NCI-H2029 treated with DMSO at 0.1 percent for 48 hours (cell line): ENCODE data around the gene SP140.
"Not testable (repeated sequence)": the region's sequence is repeated elsewhere in the genome, so short reads cannot be mapped to it uniquely, and the experiment has no call there.

Experiments used
- DNase-seq: peaks from one replicate; lab custom pipeline; 2025; lab: John Stamatoyannopoulos, UW

Gene SP140

GRCh38 chr2:230225486-230225885, at the start of gene SP140:
Gene SP140 (plus strand): TSS chr2:230225736. CDS start chr2:230225845, 109 bp downstream.
- no peak for DNase-seq

- DNase-seq: no peak
These were observed 48.5 kb upstream of the SP140 start for GRCh38 chr2:230176996-230177395.

GRCh38 chr2:230178546-230179485, 46.7 kb upstream of the SP140 start:
- no peak for DNase-seq

GRCh38 chr2:230179907-230180306, 45.6 kb upstream of the SP140 start:
- no peak for DNase-seq

- DNase-seq: no peak
These were observed 44.3 kb upstream of the SP140 start for GRCh38 chr2:230181195-230181594.

- DNase-seq: peak; percentile 48
These were observed 40.6 kb upstream of the SP140 start for GRCh38 chr2:230184727-230185578.

GRCh38 chr2:230202430-230203109, 23.0 kb upstream of the SP140 start:
- no peak for DNase-seq

GRCh38 chr2:230203110-230203676, 22.3 kb upstream of the SP140 start:
- DNase-seq: no peak

- DNase-seq: no peak
These were observed 20.5 kb upstream of the SP140 start for GRCh38 chr2:230205034-230205433.

- DNase-seq: no peak
These were observed 19.8 kb upstream of the SP140 start for GRCh38 chr2:230205721-230206120.

GRCh38 chr2:230208576-230208975, 17.0 kb upstream of the SP140 start:
- no peak for DNase-seq

- no peak for DNase-seq
These were observed 16.0 kb upstream of the SP140 start for GRCh38 chr2:230209422-230210051.

GRCh38 chr2:230216489-230216888, 9.0 kb upstream of the SP140 start:
- DNase-seq: no peak

GRCh38 chr2:230217424-230217823, 8.1 kb upstream of the SP140 start:
- no peak for DNase-seq

GRCh38 chr2:230218421-230218820, 7.1 kb upstream of the SP140 start:
- no peak for DNase-seq

- DNase-seq: peak; percentile 45
These were observed 5.9 kb upstream of the SP140 start, which contains the start of gene SP110 for GRCh38 chr2:230219419-230220331. Gene SP110 (minus strand): TSS chr2:230219984. CDS start chr2:230216927, 3,057 bp downstream.

- no peak for DNase-seq
These were observed 5.1 kb upstream of the SP140 start for GRCh38 chr2:230220347-230220969.

GRCh38 chr2:230221493-230221892, 4.0 kb upstream of the SP140 start:
- no peak for DNase-seq

GRCh38 chr2:230222829-230223228, 2.7 kb upstream of the SP140 start:
- not testable (repeated sequence) for DNase-seq

GRCh38 chr2:230224458-230224857, 1.1 kb upstream of the SP140 start:
- DNase-seq: no peak
